H1 (cell line): ENCODE data around the gene GAS7. TPM values are rescaled to one million over a fixed set of nuclear protein-coding genes. Genes with fewer than 3 reads are reported as not detected.

Experiments used
- CTCF ChIA-PET: fragments of 300-600 bp; sonication (Branson Sonifier 250); formaldehyde crosslinking; loops from one replicate; lab custom pipeline; 2021; ENCODE audit not compliant: partially characterized antibody; lab: Charles Lee
- POLR2A ChIA-PET: fragments of 300-600 bp; sonication (Branson Sonifier 250); formaldehyde crosslinking; loops from one replicate; lab custom pipeline; 2021; ENCODE audit warnings: inconsistent platforms; ENCODE audit not compliant: partially characterized antibody; lab: Charles Lee
- DNase-seq, 2 experiments: peaks; one replicate each; pipeline versions ENCODE4 v3.0.0 to v3.0.0-alpha.2; 2010 to 2022; ENCODE audit warnings: low spot score in 2 of 2, low read depth in 1 of 2, mixed read lengths in 1 of 2
- FAIRE-seq: peaks from 2 replicates; lab custom pipeline; 2011; peaks lifted over from hg19 to GRCh38; lab: Jason Lieb, UNC
- H2AFZ ChIP-seq: 2 replicates; pipeline ENCODE4 v1.8.1; 2012; ENCODE audit warnings: low read length, inconsistent platforms
- H2AK5ac ChIP-seq: 2 replicates; pipeline ENCODE4 v1.6.1; 2013; ENCODE audit warnings: low read depth, low read length
- H2BK120ac ChIP-seq: replicated peaks from 2 replicates; pipeline ENCODE3; 2013; ENCODE audit warnings: low read depth, low read length, inconsistent platforms
- H2BK12ac ChIP-seq: 2 replicates; pipeline ENCODE4 v1.6.1; 2013; ENCODE audit warnings: low read depth, low read length
- H2BK15ac ChIP-seq: 2 replicates; pipeline ENCODE4 v1.6.1; 2013; ENCODE audit warnings: low read length
- H2BK20ac ChIP-seq: 2 replicates; pipeline ENCODE4 v1.6.1; 2013; ENCODE audit warnings: low read length
- H2BK5ac ChIP-seq: 2 replicates; pipeline ENCODE4 v1.6.1; 2013; ENCODE audit warnings: low read depth, low read length
- H3K14ac ChIP-seq: 2 replicates; pipeline ENCODE4 v1.6.1; 2013; ENCODE audit warnings: inconsistent platforms; ENCODE audit not compliant: insufficient read length
- H3K18ac ChIP-seq: 2 replicates; pipeline ENCODE4 v1.6.1; 2013; ENCODE audit warnings: low read length; ENCODE audit errors: extremely low read depth
- H3K23ac ChIP-seq: 2 replicates; pipeline ENCODE4 v1.6.1; 2013; ENCODE audit warnings: inconsistent platforms; ENCODE audit not compliant: insufficient read length
- H3K23me2 ChIP-seq: 2 replicates; pipeline ENCODE4 v1.6.1; 2013; ENCODE audit warnings: low read depth, low read length
- H3K27ac ChIP-seq: 2 replicates; pipeline ENCODE4 v1.6.1; 2011; ENCODE audit warnings: low read depth, low read length, inconsistent platforms
- H3K27me3 ChIP-seq, 4 experiments: replicated peaks in 1 of 4; 1 replicate in 1 of 4; 2 replicates in 3 of 4; pipeline versions ENCODE4 v1.6.1 to v1.8.1; 2011 to 2013; ENCODE audit warnings: low read length in 3 of 4, mild to moderate bottlenecking in 3 of 4, inconsistent platforms in 2 of 4, mixed read lengths in 2 of 4, moderate library complexity in 1 of 4; ENCODE audit not compliant: control insufficient read depth in 3 of 4, insufficient read depth in 3 of 4; ENCODE audit errors: extremely low read depth in 1 of 4
- H3K36me3 ChIP-seq, 4 experiments: 2 replicates each; pipeline versions ENCODE4 v1.6.1 to v1.8.1; 2011 to 2013; ENCODE audit warnings: mild to moderate bottlenecking in 4 of 4, low read length in 3 of 4, moderate library complexity in 2 of 4, control low read depth in 1 of 4, inconsistent platforms in 1 of 4; ENCODE audit not compliant: insufficient read depth in 4 of 4, control insufficient read depth in 2 of 4
- H3K4ac ChIP-seq: replicated peaks from 2 replicates; pipeline ENCODE3; 2013; ENCODE audit warnings: low read length, low read depth, mixed read lengths, inconsistent platforms; ENCODE audit not compliant: insufficient read length
- H3K4me1 ChIP-seq, 4 experiments: replicated peaks in 1 of 4; 1 replicate in 1 of 4; 2 replicates in 3 of 4; pipeline versions ENCODE4 v1.6.1 to v1.8.1; 2011 to 2013; ENCODE audit warnings: low read length in 3 of 4, inconsistent platforms in 2 of 4, mixed read lengths in 1 of 4; ENCODE audit not compliant: insufficient read depth in 4 of 4, control insufficient read depth in 3 of 4
- H3K4me2 ChIP-seq, 2 experiments: 2 replicates each; pipeline versions ENCODE4 v1.6.1 to v1.8.1; 2011 to 2013; ENCODE audit warnings: low read depth in 2 of 2, low read length in 2 of 2, control low read depth in 1 of 2, inconsistent platforms in 1 of 2, mild to moderate bottlenecking in 1 of 2; ENCODE audit not compliant: insufficient read depth in 1 of 2
- H3K4me3 ChIP-seq, 4 experiments: fragments of 200-600, 300-600 bp in 1 of 4; sonication (generic), shearing (Covaris generic), sonication (Bioruptor Twin) in 1 of 4; 2 replicates each; pipeline versions ENCODE4 v1.5.1 to v1.8.1; 2011 to 2016; ENCODE audit warnings: low read length in 4 of 4, low read depth in 3 of 4, control low read depth in 2 of 4, inconsistent platforms in 2 of 4, mild to moderate bottlenecking in 2 of 4, mixed read lengths in 1 of 4, moderate library complexity in 1 of 4; ENCODE audit not compliant: insufficient read depth in 2 of 4; ENCODE audit errors: extremely low read depth in 1 of 4
- H3K56ac ChIP-seq: replicated peaks from 2 replicates; pipeline ENCODE3; 2013; ENCODE audit warnings: low read depth, mild to moderate bottlenecking, mixed read lengths, low read length, inconsistent platforms; ENCODE audit not compliant: insufficient read length
- H3K79me1 ChIP-seq: 2 replicates; pipeline ENCODE4 v1.6.1; 2013; ENCODE audit warnings: low read depth, low read length, control low read depth
- H3K79me2 ChIP-seq, 2 experiments: 2 replicates each; pipeline versions ENCODE4 v1.6.1 to v1.8.1; 2012 to 2013; ENCODE audit warnings: low read length in 2 of 2, mild to moderate bottlenecking in 2 of 2, inconsistent platforms in 1 of 2; ENCODE audit not compliant: insufficient read depth in 2 of 2, control insufficient read depth in 1 of 2
- H3K9ac ChIP-seq, 4 experiments: replicated peaks in 1 of 4; 1 replicate in 1 of 4; 2 replicates in 3 of 4; pipeline versions ENCODE4 v1.6.1 to v1.8.1; 2011 to 2013; ENCODE audit warnings: low read depth in 3 of 4, low read length in 3 of 4, control low read depth in 2 of 4, mild to moderate bottlenecking in 2 of 4, moderate library complexity in 2 of 4, inconsistent platforms in 1 of 4; ENCODE audit errors: extremely low read depth in 1 of 4
- H3K9me3 ChIP-seq, 2 experiments: 2 replicates each; pipeline versions ENCODE4 v1.6.1 to v1.8.1; 2012 to 2013; ENCODE audit warnings: mild to moderate bottlenecking in 2 of 2, moderate library complexity in 2 of 2, control low read depth in 1 of 2, inconsistent platforms in 1 of 2, low read depth in 1 of 2, low read length in 1 of 2, mixed read lengths in 1 of 2; ENCODE audit not compliant: insufficient read depth in 2 of 2
- H4K20me1 ChIP-seq, 2 experiments: replicated peaks in 1 of 2; 2 replicates each; pipeline versions ENCODE3 to v1.8.1; 2011 to 2013; ENCODE audit warnings: inconsistent platforms in 2 of 2, low read length in 2 of 2, mild to moderate bottlenecking in 1 of 2; ENCODE audit not compliant: insufficient read depth in 2 of 2, control insufficient read depth in 1 of 2
- H4K5ac ChIP-seq: 2 replicates; pipeline ENCODE4 v1.6.1; 2013; ENCODE audit warnings: low read length, low read depth, mixed read lengths, inconsistent platforms; ENCODE audit not compliant: insufficient read length
- H4K8ac ChIP-seq: 2 replicates; pipeline ENCODE4 v1.8.0; 2013; ENCODE audit warnings: mild to moderate bottlenecking, moderate library complexity, low read length, inconsistent platforms; ENCODE audit not compliant: insufficient read depth; ENCODE audit errors: extremely low read depth
- H4K91ac ChIP-seq: replicated peaks from 2 replicates; pipeline ENCODE3; 2013; ENCODE audit warnings: low read length, mixed read lengths, inconsistent platforms; ENCODE audit not compliant: insufficient read length
- CEBPB ChIP-seq: IDR thresholded peaks from 2 replicates; pipeline ENCODE4 v1.6.1; 2012; ENCODE audit warnings: low read depth, low read length
- CREB1 ChIP-seq: IDR thresholded peaks from 2 replicates; pipeline ENCODE4 v1.6.1; 2012; ENCODE audit warnings: inconsistent platforms
- EGR1 ChIP-seq: IDR thresholded peaks from 2 replicates; pipeline ENCODE4 v1.6.1; 2011; ENCODE audit warnings: low read depth, low read length, borderline replicate concordance
- KDM5A ChIP-seq: fragments of 200-600 bp; IDR thresholded peaks from 2 replicates; pipeline ENCODE4 v1.7.1; 2012; ENCODE audit warnings: mild to moderate bottlenecking, low read length, inconsistent platforms, mixed read lengths
- NANOG ChIP-seq: IDR thresholded peaks from 2 replicates; pipeline ENCODE4 v1.6.1; 2011; ENCODE audit warnings: low read length, low read depth, mild to moderate bottlenecking, inconsistent platforms; ENCODE audit not compliant: insufficient read depth, poor library complexity, severe bottlenecking
- SP4 ChIP-seq: IDR thresholded peaks from 2 replicates; pipeline ENCODE4 v1.6.1; 2012; ENCODE audit warnings: low read length, inconsistent platforms
- SUZ12 ChIP-seq: fragments of 200-600 bp; sonication (generic); IDR thresholded peaks from 2 replicates; pipeline ENCODE4 v1.6.1; 2012; ENCODE audit warnings: mild to moderate bottlenecking, inconsistent platforms, low read length, moderate library complexity, mixed read lengths
- TAF7 ChIP-seq: optimal IDR thresholded peaks from 2 replicates; pipeline ENCODE3; 2011; ENCODE audit warnings: low read depth, mild to moderate bottlenecking, inconsistent platforms, low read length, moderate library complexity, borderline replicate concordance
- WGBS, 2 experiments: shearing (Covaris generic) in 1 of 2; methylation state at CpG; one replicate each; pipeline versions ENCODE4 v1.1.6 to v1.1.7; 2013 to 2015; ENCODE audit warnings: low lambda C conversion rate in 2 of 2, mixed read lengths in 2 of 2, inconsistent platforms in 1 of 2, low coverage in 1 of 2, missing lambda C conversion rate in 1 of 2; ENCODE audit not compliant: insufficient replicate concordance in 2 of 2, insufficient coverage in 1 of 2, insufficient read length in 1 of 2; ENCODE audit errors: extremely low coverage in 1 of 2, missing lambda C conversion rate in 1 of 2; 5-methylcytosine and 5-hydroxymethylcytosine counted together
- polyA plus RNA-seq, 7 experiments: library from polyadenylated mRNA; depleted of rRNA in 3 of 7; stranded (reverse) in 5 of 7; unstranded in 2 of 7; fragments of >200 nt in 5 of 7; fragments of 200-250 nt in 2 of 7; gene quantifications; 1 replicate in 5 of 7; 2 replicates in 1 of 7; 4 replicates in 1 of 7; pipeline versions ENCODE4 v1.2.1 to v1.2.3, GENCODE V29; 2011 to 2013; ENCODE audit warnings: missing spikeins in 2 of 7, mixed read lengths in 2 of 7
- total RNA-seq: library from RNA; stranded (reverse); fragmentation: NEBNext Ultra II Directional; extraction: Animal tissue kit (Norgen Biotek cat#: 25700); gene quantifications from 2 replicates; pipeline ENCODE4 v1.2.1, GENCODE V29; 2021
- TF ChIP-seq, protein P1 (sequence below), 3 experiments: IDR thresholded peaks; 1 replicate in 2 of 3; 2 replicates in 1 of 3; pipeline versions ENCODE4 v1.5.1 to v1.6.1; 2011; ENCODE audit warnings: low read length in 3 of 3, mild to moderate bottlenecking in 3 of 3, inconsistent platforms in 2 of 3, low read depth in 1 of 3, moderate library complexity in 1 of 3; ENCODE audit not compliant: insufficient read depth in 1 of 3; ENCODE audit errors: control extremely low read depth in 1 of 3

The GAS7 gene
- total and polyA plus RNA-seq, 2 of the 8 experiments (the other 6 are each of a cell fraction or from before 2014, with no cell fraction given), result 5.0 to 14.5 TPM

DNA sequence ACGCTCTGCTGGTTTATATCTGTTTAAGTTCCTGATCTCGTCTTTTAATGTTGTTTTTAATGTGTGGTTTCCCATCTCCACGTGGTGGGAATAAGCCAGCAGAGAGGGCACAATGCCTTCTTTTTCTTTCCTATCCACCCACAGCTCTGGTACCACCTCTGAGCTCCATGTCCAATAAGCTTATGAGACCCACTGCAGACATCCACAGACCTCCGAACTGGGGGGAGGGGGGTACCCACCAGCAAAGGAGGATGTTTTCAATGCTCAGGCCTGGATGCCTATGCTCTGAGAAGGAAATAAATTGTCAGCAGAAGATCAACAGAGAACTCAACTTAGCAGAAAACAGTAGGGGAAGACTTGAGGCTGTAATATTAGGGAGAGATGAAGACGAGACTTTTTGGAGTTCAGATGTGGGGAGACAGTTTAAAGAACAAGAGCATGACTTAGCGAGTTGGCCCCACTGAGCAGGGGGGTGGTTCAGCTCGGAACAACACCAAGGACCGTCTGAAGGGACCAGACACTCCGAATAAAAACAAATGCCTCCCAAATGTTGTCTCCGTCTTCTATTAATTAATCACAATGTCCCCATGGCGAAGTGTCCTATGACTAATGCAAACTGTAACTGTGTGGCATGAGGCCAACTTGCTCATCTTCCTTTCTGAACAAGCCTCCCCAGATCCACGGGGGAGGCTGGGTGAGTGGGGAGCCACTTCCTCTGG is 62.7 kb downstream of the GAS7 start:
- Histone ChIP-seq H3K36me3 (no peaks in the 10 kb centered on the region), H4K91ac (no peak overlapping the region), H2AFZ (no peak overlapping the region), H2BK15ac (no peak overlapping the region), H2AK5ac (no peak overlapping the region), H3K4me1 (no peaks in the 10 kb centered on the region), H2BK12ac (no peak overlapping the region), H2BK120ac (no peak overlapping the region), H3K9me3 (no peaks in the 10 kb centered on the region), H3K79me1 (no peaks in the 10 kb centered on the region), H3K56ac (no peak overlapping the region), H2BK5ac (no peak overlapping the region), H3K4me3 (no peak overlapping the region), H3K14ac (no peak overlapping the region), H3K18ac (no peak overlapping the region), H3K27me3 (no peaks in the 10 kb centered on the region), H4K5ac (no peak overlapping the region), H2BK20ac (no peak overlapping the region), H4K20me1 (no peaks in the 10 kb centered on the region), H3K4ac (no peak overlapping the region), H3K4me2 (no peak overlapping the region), H3K27ac (no peak overlapping the region), H3K9ac (no peak overlapping the region), H4K8ac (no peak overlapping the region), H3K23me2 (no peaks in the 10 kb centered on the region), H3K79me2 (no peaks in the 10 kb centered on the region), H3K23ac (no peak overlapping the region)
- POLR2A ChIA-PET, result interaction anchor here (0.6 kb wide), 1 partner anchor 24 kb away, joined by 4 read pairs; no protein-coding TSS in a partner anchor
- CTCF ChIA-PET, result interaction anchor here (1.0 to 1.3 kb wide), 2 partner anchors 75 to 91 kb away, joined by 3 to 5 read pairs; no protein-coding TSS in a partner anchor
- whole genome bisulfite sequencing, 2 experiments, result 87% methylated on average over 12 of the region's 12 CpGs; no CpG with 5 or more reads in 1 of the 2 experiments
- DNase-seq (no peak), FAIRE-seq (no peak)
- TF ChIP-seq CEBPB (no peak), CREB1 (no peak), KDM5A (no peak), SUZ12 (no peak), SP4 (no peak), NANOG (no peak), EGR1 (no peak), TAF7 (no peak)
- TF ChIP-seq, protein P1, sequence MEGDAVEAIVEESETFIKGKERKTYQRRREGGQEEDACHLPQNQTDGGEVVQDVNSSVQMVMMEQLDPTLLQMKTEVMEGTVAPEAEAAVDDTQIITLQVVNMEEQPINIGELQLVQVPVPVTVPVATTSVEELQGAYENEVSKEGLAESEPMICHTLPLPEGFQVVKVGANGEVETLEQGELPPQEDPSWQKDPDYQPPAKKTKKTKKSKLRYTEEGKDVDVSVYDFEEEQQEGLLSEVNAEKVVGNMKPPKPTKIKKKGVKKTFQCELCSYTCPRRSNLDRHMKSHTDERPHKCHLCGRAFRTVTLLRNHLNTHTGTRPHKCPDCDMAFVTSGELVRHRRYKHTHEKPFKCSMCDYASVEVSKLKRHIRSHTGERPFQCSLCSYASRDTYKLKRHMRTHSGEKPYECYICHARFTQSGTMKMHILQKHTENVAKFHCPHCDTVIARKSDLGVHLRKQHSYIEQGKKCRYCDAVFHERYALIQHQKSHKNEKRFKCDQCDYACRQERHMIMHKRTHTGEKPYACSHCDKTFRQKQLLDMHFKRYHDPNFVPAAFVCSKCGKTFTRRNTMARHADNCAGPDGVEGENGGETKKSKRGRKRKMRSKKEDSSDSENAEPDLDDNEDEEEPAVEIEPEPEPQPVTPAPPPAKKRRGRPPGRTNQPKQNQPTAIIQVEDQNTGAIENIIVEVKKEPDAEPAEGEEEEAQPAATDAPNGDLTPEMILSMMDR (IDR thresholded peaks at IDR 0.05; ENCODE audit: control extremely low read depth in 1 of 3, insufficient read depth in 1 of 3, low read depth in 1 of 3, low read length in 3 of 3), result no peak
